GM12892 (cell line): ENCODE measurements around the gene NFATC1.

Experiments used
- POLR2A ChIP-seq: IDR thresholded peaks from 2 replicates; pipeline ENCODE4 v1.6.1; 2011; ENCODE audit warnings: low read depth, low read length, control low read depth
- POLR2AphosphoS5 ChIP-seq: IDR thresholded peaks from 2 replicates; pipeline ENCODE4 v1.6.1; 2011; ENCODE audit warnings: low read depth, low read length, control low read depth
- TAF1 ChIP-seq: IDR thresholded peaks from 2 replicates; pipeline ENCODE4 v1.6.1; 2011; ENCODE audit warnings: low read depth, mild to moderate bottlenecking, control low read depth, low read length, borderline replicate concordance

DNA sequence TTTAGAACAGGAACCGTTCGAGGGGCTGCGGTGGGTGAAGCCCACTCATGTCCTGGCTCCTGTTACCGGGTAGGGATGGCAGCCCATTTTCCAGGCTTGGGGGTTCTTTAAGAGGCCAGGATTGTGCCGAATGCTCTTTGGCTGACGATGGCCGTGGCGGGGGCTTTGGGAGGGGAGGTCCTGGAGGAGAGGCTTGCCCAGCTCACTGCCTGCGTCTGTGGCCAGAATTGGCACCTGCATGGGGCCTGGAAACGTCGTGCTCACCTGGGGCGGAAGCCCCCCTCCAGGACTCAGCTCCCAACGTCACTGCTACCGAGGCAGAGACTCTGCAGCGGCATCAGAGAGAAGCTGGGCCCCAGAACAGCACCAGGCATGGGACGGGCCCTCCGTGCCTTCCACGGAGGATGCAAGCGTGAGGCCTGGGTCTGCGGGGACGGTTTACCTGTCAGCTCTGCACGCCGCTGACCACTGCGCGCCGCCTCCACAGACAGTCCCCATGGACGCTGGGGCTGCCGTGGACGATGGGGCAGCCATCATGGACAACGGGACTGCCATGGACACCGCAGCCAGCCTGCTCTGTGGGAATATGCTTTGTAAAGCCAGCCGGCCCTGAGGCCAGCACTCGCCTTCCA lies 82.9 kb downstream of the NFATC1 start:
- no peak for TF ChIP-seq POLR2A
- TF ChIP-seq TAF1, result no peak
- TF ChIP-seq POLR2AphosphoS5, result no peak
